ENCODE data around the gene RXRB. TPM values are rescaled to one million over a fixed set of nuclear protein-coding genes. Genes with fewer than 3 reads are reported as not detected.
A peak's percentile ranks its signal among the peaks of the same experiment; 100 is the strongest.

RXRB gene
- total RNA-seq, 6 experiments from 2014 or later = 37.3 to 41.6 (median 38.3) TPM

DNA sequence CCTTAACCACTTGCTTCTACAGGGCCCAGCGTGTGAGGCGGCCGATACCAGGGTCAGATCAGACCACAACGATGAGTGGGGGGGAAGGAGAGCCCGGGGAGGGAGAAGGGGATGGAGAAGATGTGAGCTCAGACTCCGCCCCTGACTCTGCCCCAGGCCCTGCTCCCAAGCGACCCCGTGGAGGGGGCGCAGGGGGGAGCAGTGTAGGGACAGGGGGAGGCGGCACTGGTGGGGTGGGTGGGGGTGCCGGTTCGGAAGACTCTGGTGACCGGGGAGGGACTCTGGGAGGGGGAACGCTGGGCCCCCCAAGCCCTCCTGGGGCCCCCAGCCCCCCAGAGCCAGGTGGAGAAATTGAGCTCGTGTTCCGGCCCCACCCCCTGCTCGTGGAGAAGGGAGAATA is 10.7 kb upstream of the RXRB start:
- Mint-ChIP-seq H3K4me3 (no peak overlapping the region), H3K36me3 (ENCODE audit: low read depth) (peaks cover 18% of the 10 kb centered on the region), H3K27me3 (ENCODE audit: insufficient read depth) (peaks cover 18% of the 10 kb centered on the region), H3K27ac (no peak overlapping the region), H3K9me3 (no peaks in the 10 kb centered on the region), H3K4me1 (ENCODE audit: low read depth) (peaks cover 43% of the 10 kb centered on the region)
- TF ChIP-seq, protein P1, sequence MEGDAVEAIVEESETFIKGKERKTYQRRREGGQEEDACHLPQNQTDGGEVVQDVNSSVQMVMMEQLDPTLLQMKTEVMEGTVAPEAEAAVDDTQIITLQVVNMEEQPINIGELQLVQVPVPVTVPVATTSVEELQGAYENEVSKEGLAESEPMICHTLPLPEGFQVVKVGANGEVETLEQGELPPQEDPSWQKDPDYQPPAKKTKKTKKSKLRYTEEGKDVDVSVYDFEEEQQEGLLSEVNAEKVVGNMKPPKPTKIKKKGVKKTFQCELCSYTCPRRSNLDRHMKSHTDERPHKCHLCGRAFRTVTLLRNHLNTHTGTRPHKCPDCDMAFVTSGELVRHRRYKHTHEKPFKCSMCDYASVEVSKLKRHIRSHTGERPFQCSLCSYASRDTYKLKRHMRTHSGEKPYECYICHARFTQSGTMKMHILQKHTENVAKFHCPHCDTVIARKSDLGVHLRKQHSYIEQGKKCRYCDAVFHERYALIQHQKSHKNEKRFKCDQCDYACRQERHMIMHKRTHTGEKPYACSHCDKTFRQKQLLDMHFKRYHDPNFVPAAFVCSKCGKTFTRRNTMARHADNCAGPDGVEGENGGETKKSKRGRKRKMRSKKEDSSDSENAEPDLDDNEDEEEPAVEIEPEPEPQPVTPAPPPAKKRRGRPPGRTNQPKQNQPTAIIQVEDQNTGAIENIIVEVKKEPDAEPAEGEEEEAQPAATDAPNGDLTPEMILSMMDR (IDR thresholded peaks at IDR 0.05) = no peak
- DNase-seq = no peak

DNA sequence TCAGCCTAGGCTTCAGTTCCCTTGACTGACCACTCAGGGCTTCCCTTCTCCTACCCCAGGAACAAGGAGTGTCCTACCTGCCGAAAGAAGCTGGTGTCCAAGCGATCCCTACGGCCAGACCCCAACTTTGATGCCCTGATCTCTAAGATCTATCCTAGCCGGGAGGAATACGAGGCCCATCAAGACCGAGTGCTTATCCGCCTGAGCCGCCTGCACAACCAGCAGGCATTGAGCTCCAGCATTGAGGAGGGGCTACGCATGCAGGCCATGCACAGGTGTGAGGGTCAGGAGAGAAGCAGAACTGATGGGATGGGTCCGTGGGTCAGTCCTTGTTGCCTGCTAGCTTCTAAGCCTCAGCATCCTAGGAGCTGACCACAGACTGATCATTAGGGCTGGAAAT is 9.4 kb upstream of the RXRB start:
- Mint-ChIP-seq H3K4me1 (ENCODE audit: low read depth) (peaks cover 55% of the 10 kb centered on the region), H3K27me3 (ENCODE audit: insufficient read depth) (peaks cover 15% of the 10 kb centered on the region), H3K9me3 (no peaks in the 10 kb centered on the region), H3K36me3 (ENCODE audit: low read depth) (peaks cover 24% of the 10 kb centered on the region), H3K27ac (peak overlapping the region; percentile 7; the same call in 1 of the 2 replicates), H3K4me3 (0 out of 2 replicates have a peak overlapping the region, but pooled peaks have one; percentile 15)
- no peak for DNase-seq
- TF ChIP-seq, protein P1 (IDR thresholded peaks at IDR 0.05) = no peak

DNA sequence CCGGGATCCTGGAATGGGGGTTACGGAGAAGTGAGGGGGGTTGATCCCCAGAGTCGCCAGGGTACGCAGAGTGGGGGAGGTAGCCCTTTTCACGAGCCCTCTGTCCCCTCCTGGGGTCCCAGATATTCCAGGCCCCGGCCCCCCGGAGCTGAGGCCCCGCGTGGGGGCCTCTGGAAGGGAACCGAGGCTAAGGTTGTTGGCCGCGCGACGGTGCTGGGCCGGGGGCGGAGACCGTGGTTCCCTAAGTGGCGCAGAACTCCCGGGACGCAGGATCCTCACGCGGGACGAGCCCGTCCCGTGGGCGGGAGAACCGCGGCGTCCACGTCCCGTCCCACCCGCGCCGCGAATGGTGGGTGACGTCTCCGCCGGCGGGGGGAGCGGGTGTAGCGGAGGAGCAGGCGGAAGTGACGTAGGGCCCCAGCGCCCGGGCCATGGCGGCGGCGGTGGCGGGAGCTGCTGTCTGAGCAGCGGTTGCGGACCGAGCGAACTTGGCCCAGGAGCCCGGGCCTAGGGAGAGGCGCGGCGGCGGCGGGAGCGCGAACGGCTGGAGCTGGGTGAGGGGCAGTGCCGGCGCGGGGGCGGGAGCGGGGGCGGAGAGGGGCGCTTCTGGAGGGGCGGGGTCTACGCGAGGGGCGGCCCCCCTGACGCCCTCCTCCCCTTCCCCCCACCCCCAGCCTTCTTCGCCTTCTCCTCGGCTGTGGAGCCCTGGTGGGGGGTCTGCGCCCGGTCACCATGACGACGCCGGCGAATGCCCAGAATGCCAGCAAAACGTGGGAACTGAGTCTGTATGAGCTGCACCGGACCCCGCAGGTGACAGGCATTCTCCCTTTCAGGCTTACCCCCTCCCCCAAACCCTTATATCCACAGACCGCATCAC is 7.9 kb upstream of the RXRB start, which contains the start of gene RING1:
RING1 (plus strand) TSS at position 410 of the 877 bp plus-strand sequence; CDS start at position 733, 323 bp downstream.
- Mint-ChIP-seq H3K4me1 (ENCODE audit: low read depth) (peaks cover 58% of the 10 kb centered on the region), H3K4me3 (peak within 1 kb of the TSS; percentile 91), H3K27ac (peak within 1 kb of the TSS; percentile 97), H3K36me3 (ENCODE audit: low read depth) (peaks cover 35% of the 10 kb centered on the region), H3K27me3 (ENCODE audit: insufficient read depth) (peaks cover 13% of the 10 kb centered on the region), H3K9me3 (no peaks in the 10 kb centered on the region)
- TF ChIP-seq, protein P1 (IDR thresholded peaks at IDR 0.05) = no peak
- DNase-seq = peak; percentile 61

DNA sequence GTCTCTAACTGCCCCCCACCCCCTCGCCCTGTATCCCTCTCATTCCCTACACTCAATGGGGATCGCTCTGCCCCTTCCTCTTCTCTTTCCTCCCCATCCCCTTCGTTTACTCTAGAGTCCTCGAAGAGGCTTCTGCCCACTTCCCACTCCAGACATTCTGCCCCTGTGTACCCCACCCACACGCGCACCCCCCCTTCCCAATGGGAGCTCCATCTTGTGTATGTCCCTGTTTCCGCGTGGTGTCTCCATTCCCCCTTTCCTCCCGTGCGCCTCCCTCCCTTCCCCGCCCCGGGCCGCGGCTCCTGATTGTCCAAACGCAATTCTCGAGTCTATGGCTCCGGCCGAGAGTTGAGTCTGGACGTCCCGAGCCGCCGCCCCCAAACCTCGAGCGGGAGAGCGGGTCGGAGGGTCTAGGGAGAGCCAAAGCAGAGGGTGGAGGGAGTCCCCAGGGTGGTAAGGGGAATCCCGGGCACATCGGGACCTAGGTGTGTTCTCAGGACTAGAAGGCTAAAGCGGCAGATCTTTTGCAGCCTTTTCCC is 7.2 kb upstream of the RXRB start:
- peak; percentile 24 for DNase-seq
- TF ChIP-seq, protein P1 (IDR thresholded peaks at IDR 0.05) = no peak
- no peaks in the 10 kb centered on the region for H3K9me3 Mint-ChIP-seq
- peaks cover 58% of the 10 kb centered on the region for H3K4me1 Mint-ChIP-seq (ENCODE audit: low read depth)
- peaks cover 8% of the 10 kb centered on the region for H3K27me3 Mint-ChIP-seq (ENCODE audit: insufficient read depth)
- H3K4me3 Mint-ChIP-seq = peak overlapping the region; percentile 91
- peak overlapping the region; percentile 97 for H3K27ac Mint-ChIP-seq
- peaks cover 42% of the 10 kb centered on the region for H3K36me3 Mint-ChIP-seq (ENCODE audit: low read depth)

DNA sequence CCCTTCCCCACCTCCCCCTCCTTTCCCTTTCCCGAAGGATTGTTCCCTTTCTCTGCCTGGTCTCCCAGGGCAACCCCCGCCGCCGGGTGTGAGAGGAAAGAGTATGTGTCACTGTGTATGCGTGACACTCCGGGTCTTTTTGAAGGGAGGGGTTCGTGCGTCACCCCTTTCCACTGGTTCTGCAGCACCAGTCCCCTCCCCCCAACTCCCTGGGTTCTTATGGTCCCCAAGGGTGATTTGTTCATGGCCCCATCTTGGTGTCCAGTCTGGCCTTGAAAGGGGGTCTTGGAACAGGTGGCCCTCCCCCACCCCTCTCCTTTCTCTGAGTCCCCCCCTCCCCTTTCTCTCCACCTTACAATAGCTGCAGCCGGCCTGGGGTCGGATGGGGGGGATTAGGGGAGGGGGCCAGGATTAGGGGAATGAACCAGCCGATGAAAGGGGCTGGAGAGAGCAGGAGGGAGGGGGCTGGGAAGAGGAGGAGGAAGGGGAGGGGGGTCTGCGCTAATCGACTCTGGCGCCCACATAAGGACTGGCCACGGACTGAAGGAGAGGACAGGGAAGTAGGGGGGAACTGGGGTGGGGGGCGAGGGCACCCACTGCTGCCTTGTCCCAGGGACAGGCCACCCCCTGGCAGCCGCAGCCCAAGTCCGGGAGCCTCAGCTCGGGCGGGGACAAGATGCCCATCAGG is 6.5 kb upstream of the RXRB start:
- Mint-ChIP-seq H3K9me3 (no peaks in the 10 kb centered on the region), H3K27ac (peak overlapping the region; percentile 97), H3K4me1 (ENCODE audit: low read depth) (peaks cover 59% of the 10 kb centered on the region), H3K27me3 (ENCODE audit: insufficient read depth) (peaks cover 8% of the 10 kb centered on the region), H3K4me3 (peak overlapping the region; percentile 91), H3K36me3 (ENCODE audit: low read depth) (peaks cover 48% of the 10 kb centered on the region)
- DNase-seq = no peak
- TF ChIP-seq, protein P1 (IDR thresholded peaks at IDR 0.05) = no peak
